Fibroblast of skin of left biceps (primary cell): ENCODE data around the gene SRPRB.

Experiments used
- DNase-seq, 2 experiments: peaks; one replicate each; pipeline ENCODE4 v3.0.0-alpha.2; 2013; ENCODE audit warnings: low read depth in 2 of 2

Gene SRPRB

GRCh38 chr3:133865136-133865855 lies 59.7 kb downstream of the SRPRB start:
- no peak for DNase-seq

GRCh38 chr3:133866141-133866540 lies 60.5 kb downstream of the SRPRB start:
- DNase-seq: no peak

GRCh38 chr3:133868186-133868585 lies 62.6 kb downstream of the SRPRB start:
- no peak for DNase-seq

GRCh38 chr3:133868758-133869475 lies 63.3 kb downstream of the SRPRB start:
- no peak for DNase-seq

GRCh38 chr3:133869586-133869985 lies 64.0 kb downstream of the SRPRB start:
- DNase-seq: no peak

GRCh38 chr3:133870822-133871221 lies 65.2 kb downstream of the SRPRB start:
- no peak for DNase-seq
